Upper lobe of left lung (tissue), 6 donors: ENCODE data around the gene ABCA8. TPM values are rescaled to one million over a fixed set of nuclear protein-coding genes. Genes with fewer than 3 reads are reported as not detected.

Source experiments
- ATAC-seq, 2 donors: fragments of 200-7000 bp; cut with Tn5 transposase; one replicate each; pipeline ENCODE4 v1.9.1; 2022; ENCODE audit warnings: mild to moderate bottlenecking in 2 of 2, moderate library complexity in 2 of 2; ENCODE audit not compliant: low FRiP score in 2 of 2
- DNase-seq, 2 donors: peaks; one replicate each; pipeline ENCODE4 v3.0.0-alpha.2; 2019 to 2020
- H3K27ac ChIP-seq, 4 donors: fragments of 200-600 bp; sonication (generic); one replicate each; pipeline ENCODE4 v1.5.1; 2016 to 2019
- H3K27me3 ChIP-seq, 4 donors: fragments of 200-600 bp; sonication (generic); one replicate each; pipeline ENCODE4 v1.5.1; 2017 to 2019
- H3K36me3 ChIP-seq, 4 donors: fragments of 200-600 bp; sonication (generic); one replicate each; pipeline ENCODE4 v1.5.1; 2016 to 2019
- H3K4me1 ChIP-seq, 4 donors: fragments of 200-600 bp; sonication (generic); one replicate each; pipeline ENCODE4 v1.5.1; 2018 to 2019
- H3K4me3 ChIP-seq, 4 donors: fragments of 200-600 bp; sonication (generic); one replicate each; pipeline ENCODE4 v1.5.1; 2017 to 2019; ENCODE audit warnings: mild to moderate bottlenecking in 2 of 4, moderate library complexity in 1 of 4
- H3K9me3 ChIP-seq, 4 donors: fragments of 200-600 bp; sonication (generic); one replicate each; pipeline ENCODE4 v1.5.1; 2018 to 2019
- CTCF ChIP-seq, 6 experiments: fragments of 450-650 bp in 4 of 6; fragments of 200-600 bp in 2 of 6; sonication (generic) in 2 of 6; IDR thresholded peaks; one replicate each; pipeline ENCODE4 v1.5.1; 2016 to 2019; ENCODE audit warnings: antibody characterized with exemption in 6 of 6
- EP300 ChIP-seq, 4 donors: sonication (generic); formaldehyde crosslinking; IDR thresholded peaks; one replicate each; pipeline ENCODE4 v1.5.1; 2017; ENCODE audit warnings: antibody characterized with exemption in 4 of 4, control low read depth in 2 of 4
- POLR2A ChIP-seq, 4 donors: fragments of 450-650 bp; IDR thresholded peaks; one replicate each; pipeline ENCODE4 v1.5.1; 2016 to 2017; ENCODE audit warnings: antibody characterized with exemption in 4 of 4, mild to moderate bottlenecking in 2 of 4
- POLR2AphosphoS5 ChIP-seq, 2 donors: sonication (generic); formaldehyde crosslinking; IDR thresholded peaks; one replicate each; pipeline ENCODE4 v1.5.1; 2017; ENCODE audit warnings: antibody characterized with exemption in 2 of 2
- WGBS, 2 donors: methylation state at CpG; one replicate each; pipeline ENCODE4 v1.1.5; 2017 to 2018; 5-methylcytosine and 5-hydroxymethylcytosine counted together
- total RNA-seq, 6 donors: library from RNA; depleted of rRNA in 4 of 6; stranded (reverse); fragments of >200 nt in 4 of 6; gene quantifications; one replicate each; pipeline versions ENCODE4 v1.1.0 to v1.2.1, GENCODE V29; 2016 to 2021
- donor health status: DM: no; HTN: no; CAD: no; lungs with moderate emphysema.
- donor health status: DM: no; HTN: yes; CAD: no; lungs with severe emphysema.

The ABCA8 gene
- total RNA-seq, 6 donors from 2014 or later: 26.2 to 86.9 (median 42.9) TPM

- no peak for TF ChIP-seq POLR2A (IDR thresholded peaks at IDR 0.05)
- TF ChIP-seq POLR2AphosphoS5 (IDR thresholded peaks at IDR 0.05): no peak
- no peak for TF ChIP-seq EP300 (IDR thresholded peaks at IDR 0.05)
- TF ChIP-seq CTCF (IDR thresholded peaks at IDR 0.05): no peak
- ATAC-seq: no peak
Observed at GRCh38 chr17:68867759-68868516, 87.3 kb downstream of the ABCA8 start.

GRCh38 chr17:68865584-68865983 lies 89.6 kb downstream of the ABCA8 start:
- Histone ChIP-seq H3K27ac (no peak overlapping the region), H3K4me3 (no peak overlapping the region), H3K27me3 (no peaks in the 10 kb centered on the region), H3K4me1 (peaks cover 0 to 3% (median 0%) of the 10 kb centered on the region in 4 donors), H3K9me3 (no peaks in the 10 kb centered on the region), H3K36me3 (no peaks in the 10 kb centered on the region)
- 88 to 93% methylated on average over 2 of the region's 2 CpGs for WGBS, 2 donors
- TF ChIP-seq EP300 (IDR thresholded peaks at IDR 0.05) (no peak), POLR2A (IDR thresholded peaks at IDR 0.05) (no peak), CTCF (IDR thresholded peaks at IDR 0.05) (no peak), POLR2AphosphoS5 (IDR thresholded peaks at IDR 0.05) (no peak)
- no peak for DNase-seq
- ATAC-seq: no peak

More at GRCh38 chr17:68867759-68868516, 87.3 kb downstream of the ABCA8 start:
- H3K36me3 ChIP-seq: no peaks in the 10 kb centered on the region
- H3K4me3 ChIP-seq: no peak overlapping the region
- WGBS, 2 donors: 38 to 48% methylated on average over 7 of the region's 7 CpGs
- no peaks in the 10 kb centered on the region for H3K4me1 ChIP-seq
- H3K9me3 ChIP-seq: no peaks in the 10 kb centered on the region
- H3K27me3 ChIP-seq: no peaks in the 10 kb centered on the region
- DNase-seq: no peak
- H3K27ac ChIP-seq: no peak overlapping the region

GRCh38 chr17:68863091-68863652 lies 92.0 kb downstream of the ABCA8 start:
- ATAC-seq (no peak), DNase-seq (no peak)
- peaks cover 0 to 3% (median 0%) of the 10 kb centered on the region in 4 donors for H3K4me1 ChIP-seq
- TF ChIP-seq EP300 (IDR thresholded peaks at IDR 0.05) (no peak), POLR2AphosphoS5 (IDR thresholded peaks at IDR 0.05) (no peak), POLR2A (IDR thresholded peaks at IDR 0.05) (no peak), CTCF (IDR thresholded peaks at IDR 0.05) (no peak)
- H3K9me3 ChIP-seq: no peaks in the 10 kb centered on the region
- H3K4me3 ChIP-seq: no peak overlapping the region
- no peaks in the 10 kb centered on the region for H3K36me3 ChIP-seq
- WGBS, 2 donors: 96 to 100% methylated on average over 1 of the region's 1 CpG
- no peaks in the 10 kb centered on the region for H3K27me3 ChIP-seq
- no peak overlapping the region for H3K27ac ChIP-seq

- ATAC-seq: no peak
- no peak overlapping the region for H3K4me3 ChIP-seq
- no peaks in the 10 kb centered on the region for H3K27me3 ChIP-seq
- H3K9me3 ChIP-seq: peaks cover 0 to 3% (median 0%) of the 10 kb centered on the region in 4 donors
- 21 to 27% methylated on average over 1 of the region's 1 CpG for WGBS, 2 donors
- DNase-seq: no peak
- no peaks in the 10 kb centered on the region for H3K36me3 ChIP-seq
- H3K4me1 ChIP-seq: peaks cover 0 to 3% (median 0%) of the 10 kb centered on the region in 4 donors
- no peak overlapping the region for H3K27ac ChIP-seq
- TF ChIP-seq POLR2A (IDR thresholded peaks at IDR 0.05) (no peak), EP300 (IDR thresholded peaks at IDR 0.05) (no peak), POLR2AphosphoS5 (IDR thresholded peaks at IDR 0.05) (no peak), CTCF (IDR thresholded peaks at IDR 0.05) (no peak)
Observed at GRCh38 chr17:68861602-68862001, 93.6 kb downstream of the ABCA8 start.
